Body of pancreas (tissue), 4 donors: ENCODE measurements around the gene SAMD13.

ENCODE experiments used
- POLR2A ChIP-seq, 3 donors: fragments of 450-650 bp; IDR thresholded peaks; one replicate each; pipeline ENCODE4 v1.6.1; 2016; ENCODE audit warnings: antibody characterized with exemption in 3 of 3, mild to moderate bottlenecking in 2 of 3
- TF ChIP-seq, protein P1 (sequence below), 7 experiments: fragments of 450-650 bp in 4 of 7; fragments of 200-600 bp in 3 of 7; sonication (generic) in 3 of 7; IDR thresholded peaks; one replicate each; pipeline ENCODE4 v1.5.1; 2016 to 2019; ENCODE audit warnings: antibody characterized with exemption in 7 of 7

DNA sequence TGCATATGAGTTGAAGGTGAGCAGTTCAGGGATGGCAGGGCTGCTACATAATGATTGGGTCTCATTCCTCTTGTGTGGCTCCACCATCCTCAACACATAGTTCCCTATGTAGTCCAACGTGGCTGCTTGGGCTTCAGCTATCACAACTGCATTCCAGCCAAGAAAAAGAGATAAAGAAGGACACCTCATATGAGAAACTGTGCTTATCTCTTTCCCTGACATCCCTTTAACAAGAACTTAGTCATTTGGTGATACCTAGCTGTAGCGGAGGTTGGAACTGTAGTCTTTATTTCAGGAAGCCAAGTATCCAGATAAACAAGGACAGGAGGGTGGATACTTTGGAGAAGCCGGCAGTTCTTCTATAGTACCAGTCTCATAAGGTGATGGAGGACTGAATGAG is 54.0 kb downstream of the SAMD13 start:
- TF ChIP-seq, protein P1, sequence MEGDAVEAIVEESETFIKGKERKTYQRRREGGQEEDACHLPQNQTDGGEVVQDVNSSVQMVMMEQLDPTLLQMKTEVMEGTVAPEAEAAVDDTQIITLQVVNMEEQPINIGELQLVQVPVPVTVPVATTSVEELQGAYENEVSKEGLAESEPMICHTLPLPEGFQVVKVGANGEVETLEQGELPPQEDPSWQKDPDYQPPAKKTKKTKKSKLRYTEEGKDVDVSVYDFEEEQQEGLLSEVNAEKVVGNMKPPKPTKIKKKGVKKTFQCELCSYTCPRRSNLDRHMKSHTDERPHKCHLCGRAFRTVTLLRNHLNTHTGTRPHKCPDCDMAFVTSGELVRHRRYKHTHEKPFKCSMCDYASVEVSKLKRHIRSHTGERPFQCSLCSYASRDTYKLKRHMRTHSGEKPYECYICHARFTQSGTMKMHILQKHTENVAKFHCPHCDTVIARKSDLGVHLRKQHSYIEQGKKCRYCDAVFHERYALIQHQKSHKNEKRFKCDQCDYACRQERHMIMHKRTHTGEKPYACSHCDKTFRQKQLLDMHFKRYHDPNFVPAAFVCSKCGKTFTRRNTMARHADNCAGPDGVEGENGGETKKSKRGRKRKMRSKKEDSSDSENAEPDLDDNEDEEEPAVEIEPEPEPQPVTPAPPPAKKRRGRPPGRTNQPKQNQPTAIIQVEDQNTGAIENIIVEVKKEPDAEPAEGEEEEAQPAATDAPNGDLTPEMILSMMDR (IDR thresholded peaks at IDR 0.05), result no peak
- TF ChIP-seq POLR2A (IDR thresholded peaks at IDR 0.05), result no peak
